ENCODE measurements around the gene NFYA.

NFYA gene

GRCh38 chr6:41037107-41037900 lies 35.5 kb upstream of the NFYA start:
- TF ChIP-seq CTCF (IDR thresholded peaks at IDR 0.05; ENCODE audit: low read depth, low read length, poor library complexity, severe bottlenecking) (no peak), EZH2phosphoT487 (IDR thresholded peaks at IDR 0.05; ENCODE audit: borderline replicate concordance, low read length) (no peak)
- H3K27me3 ChIP-seq (ENCODE audit: control insufficient read depth, low read length), result 0 out of 2 replicates have a peak, but pooled peaks cover 4% of the 10 kb centered on the region
- peaks cover 4% of the 10 kb centered on the region for H3K4me1 ChIP-seq (ENCODE audit: control insufficient read depth, low read length)
- H3K9me3 ChIP-seq (ENCODE audit: control insufficient read depth, insufficient read depth, low read length), result no peaks in the 10 kb centered on the region
- no peak overlapping the region for H3K4me3 ChIP-seq (ENCODE audit: low read length)
- H3K27ac ChIP-seq (ENCODE audit: low read depth, low read length), result no peak overlapping the region
- H3K79me2 ChIP-seq (ENCODE audit: control insufficient read depth, low read length), result no peaks in the 10 kb centered on the region
- no peaks in the 10 kb centered on the region for H3K9me2 ChIP-seq (replicated peaks; ENCODE audit: control insufficient read depth, low read length)
- no peaks in the 10 kb centered on the region for H3F3A ChIP-seq (ENCODE audit: control insufficient read depth, insufficient read depth)
- H3K36me3 ChIP-seq (ENCODE audit: control insufficient read depth, low read length), result no peaks in the 10 kb centered on the region
- H3K4me2 ChIP-seq (ENCODE audit: low read length), result no peak overlapping the region
- H4K20me1 ChIP-seq (ENCODE audit: control insufficient read depth, insufficient read depth, low read depth, low read length), result no peaks in the 10 kb centered on the region

GRCh38 chr6:41038205-41038604 lies 34.6 kb upstream of the NFYA start:
- TF ChIP-seq CTCF (IDR thresholded peaks at IDR 0.05; ENCODE audit: low read depth, low read length, poor library complexity, severe bottlenecking) (no peak), EZH2phosphoT487 (IDR thresholded peaks at IDR 0.05; ENCODE audit: borderline replicate concordance, low read length) (no peak)
- H4K20me1 ChIP-seq (ENCODE audit: control insufficient read depth, insufficient read depth, low read depth, low read length), result no peaks in the 10 kb centered on the region

GRCh38 chr6:41039060-41039998 lies 33.4 kb upstream of the NFYA start, which contains the start of gene UNC5CL:
TSS of gene UNC5CL (minus strand) at chr6:41039221. CDS start at chr6:41035074, 4,147 bp downstream.
- Histone ChIP-seq H3K36me3 (ENCODE audit: control insufficient read depth, low read length) (no peaks in the 10 kb centered on the region), H3K4me2 (ENCODE audit: low read length) (no peak within 1 kb of the TSS), H3K4me1 (ENCODE audit: control insufficient read depth, low read length) (peaks cover 4% of the 10 kb centered on the region), H3K27ac (ENCODE audit: low read depth, low read length) (no peak within 1 kb of the TSS), H3K27me3 (ENCODE audit: control insufficient read depth, low read length) (0 out of 2 replicates have a peak, but pooled peaks cover 4% of the 10 kb centered on the region), H3K79me2 (ENCODE audit: control insufficient read depth, low read length) (no peaks in the 10 kb centered on the region), H3K9me3 (ENCODE audit: control insufficient read depth, insufficient read depth, low read length) (no peaks in the 10 kb centered on the region), H3F3A (ENCODE audit: control insufficient read depth, insufficient read depth) (no peaks in the 10 kb centered on the region), H4K20me1 (ENCODE audit: control insufficient read depth, insufficient read depth, low read depth, low read length) (no peaks in the 10 kb centered on the region), H3K9me2 (replicated peaks; ENCODE audit: control insufficient read depth, low read length) (no peaks in the 10 kb centered on the region), H3K4me3 (ENCODE audit: low read length) (no peak within 1 kb of the TSS)
- TF ChIP-seq EZH2phosphoT487 (IDR thresholded peaks at IDR 0.05; ENCODE audit: borderline replicate concordance, low read length) (no peak), CTCF (IDR thresholded peaks at IDR 0.05; ENCODE audit: low read depth, low read length, poor library complexity, severe bottlenecking) (peak; percentile 93)

More at GRCh38 chr6:41038205-41038604, 34.6 kb upstream of the NFYA start:
- no peak overlapping the region for H3K27ac ChIP-seq (ENCODE audit: low read depth, low read length)
- no peaks in the 10 kb centered on the region for H3K36me3 ChIP-seq (ENCODE audit: control insufficient read depth, low read length)
- no peaks in the 10 kb centered on the region for H3K9me2 ChIP-seq (replicated peaks; ENCODE audit: control insufficient read depth, low read length)
- H3K4me1 ChIP-seq (ENCODE audit: control insufficient read depth, low read length), result peaks cover 4% of the 10 kb centered on the region
- no peak overlapping the region for H3K4me2 ChIP-seq (ENCODE audit: low read length)
- no peak overlapping the region for H3K4me3 ChIP-seq (ENCODE audit: low read length)
- H3K9me3 ChIP-seq (ENCODE audit: control insufficient read depth, insufficient read depth, low read length), result no peaks in the 10 kb centered on the region
- no peaks in the 10 kb centered on the region for H3K79me2 ChIP-seq (ENCODE audit: control insufficient read depth, low read length)
- 0 out of 2 replicates have a peak, but pooled peaks cover 4% of the 10 kb centered on the region for H3K27me3 ChIP-seq (ENCODE audit: control insufficient read depth, low read length)
- no peaks in the 10 kb centered on the region for H3F3A ChIP-seq (ENCODE audit: control insufficient read depth, insufficient read depth)
